Measurements from ENCODE around the gene HYAL3.

- TF ChIP-seq GATA2 (IDR thresholded peaks at IDR 0.05; ENCODE audit: low read depth, low read length) (no peak), GATA3 (IDR thresholded peaks at IDR 0.05; ENCODE audit: low read depth, low read length) (no peak)
Observed at GRCh38 chr3:50297384-50297775, 1.8 kb downstream of the HYAL3 start.

All from SH-SY5Y (cell line).